SIG-M5 (cell line): Measurements from ENCODE around the gene OR2AJ1.

Experiments used
- DNase-seq: peaks from one replicate; lab custom pipeline; 2025; lab: John Stamatoyannopoulos, UW

The OR2AJ1 gene

DNA sequence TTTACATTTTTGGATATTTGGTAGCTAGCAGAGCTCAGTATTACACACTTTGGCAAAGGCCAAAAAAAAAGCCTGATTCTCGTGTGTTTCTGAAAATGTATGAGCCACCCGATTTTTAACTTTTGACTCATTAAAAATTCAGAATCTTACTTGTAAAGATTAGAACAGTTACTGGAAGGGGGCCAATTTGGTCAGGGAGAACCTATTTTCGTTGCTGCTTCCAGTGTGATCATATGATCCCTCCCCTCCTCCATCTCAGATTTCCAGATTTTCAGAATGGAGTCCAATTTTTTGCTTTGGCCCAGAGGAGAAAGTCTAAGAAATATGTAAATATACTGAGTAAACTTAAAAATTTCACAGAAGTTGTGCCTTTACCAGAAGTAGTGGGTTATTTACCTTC lies 37.1 kb downstream of the OR2AJ1 start:
- no peak for DNase-seq

DNA sequence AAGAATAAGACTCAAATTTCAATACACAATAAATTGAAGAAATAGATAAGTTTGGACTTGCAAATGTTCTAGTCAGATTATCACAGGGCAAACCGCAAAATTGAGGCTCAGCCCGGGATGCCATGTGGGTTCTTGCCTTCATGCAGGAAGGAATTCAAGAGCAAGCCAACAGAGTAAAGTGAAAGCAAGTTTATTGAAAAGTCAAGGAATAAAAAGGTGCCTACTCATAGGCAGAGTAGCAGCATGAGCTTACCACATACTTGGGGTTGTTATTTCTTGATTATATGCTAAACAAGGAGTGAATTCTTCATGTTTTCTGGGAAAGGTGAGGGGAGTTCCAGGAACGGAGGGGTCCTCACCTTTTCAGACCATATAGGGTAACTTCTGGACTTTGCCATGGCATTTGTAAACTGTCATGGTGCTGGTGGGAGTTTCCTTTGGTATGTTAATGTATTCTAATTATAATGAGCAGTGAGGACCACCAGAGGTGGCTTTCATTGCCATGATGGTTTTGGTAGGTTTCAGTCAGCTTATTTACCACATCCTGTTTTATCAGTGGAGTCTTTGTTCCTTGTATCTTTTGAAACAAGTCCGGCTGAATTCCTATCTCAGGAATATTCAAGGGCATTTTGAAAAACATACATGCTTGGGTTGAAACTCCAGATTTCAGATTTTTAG lies 38.4 kb downstream of the OR2AJ1 start:
- no peak for DNase-seq

DNA sequence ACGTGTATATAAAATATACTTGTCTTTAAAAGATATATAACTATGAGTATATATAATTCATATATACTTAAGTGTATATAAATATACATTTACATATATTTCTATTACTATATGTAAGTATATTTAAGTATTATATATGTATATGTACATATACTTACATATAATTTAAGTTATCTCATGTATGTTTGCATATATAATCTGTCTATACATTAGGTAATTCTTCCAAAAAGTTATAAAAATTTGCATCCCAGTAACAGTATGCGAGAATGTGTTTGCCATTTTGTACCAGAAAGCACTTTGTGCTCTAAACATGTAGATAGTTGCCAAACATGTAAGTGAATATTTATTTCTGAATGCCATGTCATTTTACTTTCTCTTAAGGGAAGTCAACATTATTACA lies 40.2 kb downstream of the OR2AJ1 start, which contains the start of gene OR2AK2:
TSS of gene OR2AK2 (plus strand) at position 301 of the 400 bp plus-strand sequence. CDS start 144 bp downstream, outside the sequence.
- no peak for DNase-seq

DNA sequence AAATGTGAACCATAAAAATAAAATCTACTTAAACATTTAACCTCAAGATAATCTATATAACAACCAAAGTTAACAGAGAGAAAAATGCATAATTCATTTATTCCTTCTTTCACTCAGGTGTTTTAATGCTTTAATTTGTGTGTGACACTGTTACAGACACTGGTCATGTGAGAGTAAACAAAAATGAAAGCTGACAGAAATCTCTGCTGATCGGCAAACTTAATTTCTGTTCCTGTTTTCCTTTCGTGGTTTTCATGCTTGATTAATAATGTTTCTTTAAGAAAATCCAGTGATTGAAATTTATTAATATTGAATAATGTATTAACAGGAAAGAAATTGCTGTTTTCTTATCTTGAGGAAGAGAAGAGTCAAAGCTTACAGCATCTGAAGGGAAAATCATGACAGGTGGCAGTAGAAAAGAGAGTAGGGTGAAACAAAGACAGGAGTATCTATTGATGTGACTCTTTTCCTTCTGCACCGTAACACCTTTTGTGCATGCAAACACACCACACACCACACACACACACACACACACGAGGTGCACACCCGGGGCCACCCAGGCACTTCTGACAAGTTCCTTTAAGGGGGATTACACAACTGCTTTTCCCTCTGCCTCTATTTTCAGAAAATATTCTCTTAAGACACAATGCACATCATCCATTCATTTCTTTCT lies 42.0 kb downstream of the OR2AJ1 start:
- DNase-seq, result no peak
